Neural cell (in vitro differentiated cells): Measurements from ENCODE around the gene MYBPC1. TPM values are rescaled to one million over a fixed set of nuclear protein-coding genes. Genes with fewer than 3 reads are reported as not detected.

ENCODE experiments used
- H2AFZ ChIP-seq: fragments of 200-600, 300-800 bp; sonication (generic), shearing (Covaris generic); 2 replicates; pipeline ENCODE4 v1.6.0; 2014; ENCODE audit warnings: low read depth, mild to moderate bottlenecking, antibody characterized with exemption, low read length, moderate library complexity
- H3F3A ChIP-seq: fragments of 200-600 bp; shearing (Covaris generic); 2 replicates; pipeline ENCODE4 v1.6.1; 2016; ENCODE audit warnings: mild to moderate bottlenecking, moderate library complexity, mixed read lengths, antibody characterized with exemption, low read length; ENCODE audit not compliant: insufficient read depth, poor library complexity, severe bottlenecking
- H3K27ac ChIP-seq: fragments of 200-600, 300-800 bp; sonication (generic), shearing (Covaris generic); 2 replicates; pipeline ENCODE4 v1.5.1; 2014; ENCODE audit warnings: mild to moderate bottlenecking, low read length, moderate library complexity
- H3K27me3 ChIP-seq: fragments of 300-800, 200-600 bp; sonication (generic), shearing (Covaris generic); 2 replicates; pipeline ENCODE4 v1.6.0; 2014; ENCODE audit warnings: mild to moderate bottlenecking, low read depth, low read length, moderate library complexity; ENCODE audit not compliant: insufficient read depth
- H3K36me3 ChIP-seq: fragments of 300-800, 200-600 bp; sonication (generic), shearing (Covaris generic); 2 replicates; pipeline ENCODE4 v1.5.1; 2014; ENCODE audit warnings: mild to moderate bottlenecking, antibody characterized with exemption, low read length, moderate library complexity; ENCODE audit not compliant: insufficient read depth
- H3K4me2 ChIP-seq: fragments of 300-800, 200-600 bp; sonication (generic), shearing (Covaris generic); 2 replicates; pipeline ENCODE4 v1.6.0; 2014; ENCODE audit warnings: mild to moderate bottlenecking, low read length
- H3K4me3 ChIP-seq: fragments of 300-800, 200-600 bp; sonication (generic), shearing (Covaris generic); 2 replicates; pipeline ENCODE4 v1.5.1; 2014; ENCODE audit warnings: mild to moderate bottlenecking, low read length, moderate library complexity
- H3K79me2 ChIP-seq: fragments of 200-600 bp; shearing (Covaris generic); replicated peaks from 2 replicates; pipeline ENCODE4 v1.6.0; 2014; ENCODE audit warnings: mild to moderate bottlenecking, low read length, moderate library complexity; ENCODE audit not compliant: insufficient read depth
- H3K9ac ChIP-seq: fragments of 300-800, 200-600 bp; sonication (generic), shearing (Covaris generic); 2 replicates; pipeline ENCODE4 v1.6.1; 2016; ENCODE audit warnings: mild to moderate bottlenecking, low read length, mixed read lengths
- H3K9me2 ChIP-seq: fragments of 200-600 bp; shearing (Covaris generic); 2 replicates; pipeline ENCODE4 v1.6.1; 2016; ENCODE audit warnings: mild to moderate bottlenecking, low read length, mixed read lengths; ENCODE audit not compliant: insufficient read depth
- H3K9me3 ChIP-seq: fragments of 200-600, 300-800 bp; sonication (generic), shearing (Covaris generic); 2 replicates; pipeline ENCODE4 v1.6.1; 2016; ENCODE audit warnings: mild to moderate bottlenecking, mixed run types, low read length, moderate library complexity, mixed read lengths
- H4K20me1 ChIP-seq: fragments of 200-600 bp; shearing (Covaris generic); 2 replicates; pipeline ENCODE4 v1.6.1; 2016; ENCODE audit warnings: mild to moderate bottlenecking, mixed run types; ENCODE audit not compliant: insufficient read depth
- CTCF ChIP-seq: fragments of 450-650 bp; IDR thresholded peaks from 2 replicates; pipeline ENCODE4 v1.5.1; 2014; ENCODE audit warnings: antibody characterized with exemption, mild to moderate bottlenecking, moderate library complexity; ENCODE audit not compliant: poor library complexity, severe bottlenecking
- EP300 ChIP-seq: fragments of 450-650 bp; conservative IDR thresholded peaks from 2 replicates; pipeline ENCODE4 v1.6.1; 2014; ENCODE audit warnings: antibody characterized with exemption, mild to moderate bottlenecking, moderate library complexity; ENCODE audit not compliant: poor library complexity, severe bottlenecking
- EZH2 ChIP-seq: fragments of 200-600, 300-800 bp; shearing (Covaris generic), sonication (generic); IDR thresholded peaks from 2 replicates; pipeline ENCODE4 v1.6.1; 2014; ENCODE audit warnings: antibody characterized with exemption, low read length, borderline replicate concordance, mild to moderate bottlenecking; ENCODE audit not compliant: insufficient read depth, poor library complexity, severe bottlenecking
- MXI1 ChIP-seq: fragments of 450-650 bp; conservative IDR thresholded peaks from 2 replicates; pipeline ENCODE4 v1.6.1; 2014; ENCODE audit warnings: antibody characterized with exemption, mild to moderate bottlenecking; ENCODE audit not compliant: poor library complexity, severe bottlenecking
- POLR2AphosphoS5 ChIP-seq: IDR thresholded peaks from 2 replicates; pipeline ENCODE4 v1.6.1; 2012
- RAD21 ChIP-seq: fragments of 450-650 bp; conservative IDR thresholded peaks from 2 replicates; pipeline ENCODE4 v1.6.1; 2014; ENCODE audit warnings: antibody characterized with exemption, mild to moderate bottlenecking, moderate library complexity
- REST ChIP-seq: IDR thresholded peaks from 2 replicates; pipeline ENCODE4 v1.6.1; 2012; ENCODE audit warnings: borderline replicate concordance
- SMC3 ChIP-seq: fragments of 450-650 bp; conservative IDR thresholded peaks from 2 replicates; pipeline ENCODE4 v1.6.1; 2014; ENCODE audit warnings: antibody characterized with exemption, mild to moderate bottlenecking, moderate library complexity; ENCODE audit not compliant: poor library complexity
- TAF1 ChIP-seq: IDR thresholded peaks from 2 replicates; pipeline ENCODE4 v1.6.1; 2012; ENCODE audit warnings: low read depth
- polyA plus RNA-seq: library from polyadenylated mRNA; depleted of rRNA; stranded (reverse); fragments of >200 nt; gene quantifications from 2 replicates; pipeline ENCODE4 v1.2.3, GENCODE V29; 2014

The MYBPC1 gene
- polyA plus RNA-seq, 1 donor from 2014 or later = not detected

GRCh38 chr12:101691503-101692096 is 96.8 kb downstream of the MYBPC1 start:
- Histone ChIP-seq H3F3A (no peaks in the 10 kb centered on the region), H3K27ac (no peak overlapping the region), H2AFZ (no peak overlapping the region), H3K27me3 (no peaks in the 10 kb centered on the region), H3K36me3 (no peaks in the 10 kb centered on the region), H3K9me3 (no peaks in the 10 kb centered on the region), H3K4me3 (no peak overlapping the region), H3K9me2 (no peaks in the 10 kb centered on the region), H3K4me2 (no peak overlapping the region), H4K20me1 (no peaks in the 10 kb centered on the region), H3K79me2 (no peaks in the 10 kb centered on the region), H3K9ac (no peak overlapping the region)
- TF ChIP-seq RAD21 (no peak), CTCF (no peak), REST (no peak), EZH2 (no peak), POLR2AphosphoS5 (no peak), MXI1 (no peak), TAF1 (no peak), EP300 (no peak), SMC3 (no peak)

- no peak for TF ChIP-seq REST
- no peak for TF ChIP-seq RAD21
- no peak for TF ChIP-seq POLR2AphosphoS5
- no peak for TF ChIP-seq EZH2
- H3K4me2 ChIP-seq = no peak overlapping the region
- no peak overlapping the region for H2AFZ ChIP-seq
- no peaks in the 10 kb centered on the region for H3K79me2 ChIP-seq
- no peaks in the 10 kb centered on the region for H3F3A ChIP-seq
- H3K9ac ChIP-seq = no peak overlapping the region
- H3K27ac ChIP-seq = no peak overlapping the region
- no peaks in the 10 kb centered on the region for H3K27me3 ChIP-seq
- no peaks in the 10 kb centered on the region for H3K36me3 ChIP-seq
- H3K4me3 ChIP-seq = no peak overlapping the region
- no peaks in the 10 kb centered on the region for H4K20me1 ChIP-seq
- no peaks in the 10 kb centered on the region for H3K9me2 ChIP-seq
- H3K9me3 ChIP-seq = no peaks in the 10 kb centered on the region
Measured at GRCh38 chr12:101694297-101694848, 99.6 kb downstream of the MYBPC1 start.
